Measurements from ENCODE around the gene FBXW11. TPM values are rescaled to one million over a fixed set of nuclear protein-coding genes. Genes with fewer than 3 reads are reported as not detected.

FBXW11 gene
- polyA plus RNA-seq, 1 donor (not counting 4 experiments of a cell fraction or from before 2014, with no cell fraction given) = 48.4 TPM

- dilution Hi-C loops (cut with MboI; ENCODE audit: extremely low pct_ligation_motif_present, low sequenced_read_pairs) = no loop called here
- Histone ChIP-seq H3K4me3 (ENCODE audit: control insufficient read depth in 2 of 3, extremely low read depth in 1 of 3, insufficient read depth in 2 of 3, low read depth in 1 of 3, low read length in 3 of 3) (no peak overlapping the region), H3K9me1 (ENCODE audit: control insufficient read depth, extremely low read depth, insufficient read depth, low read length) (no peaks in the 10 kb centered on the region), H4K20me1 (ENCODE audit: control insufficient read depth, extremely low read depth, insufficient read depth, low read length) (no peaks in the 10 kb centered on the region), H3K79me2 (ENCODE audit: control insufficient read depth, insufficient read depth, low read length) (peaks cover 85% of the 10 kb centered on the region), H3K27me3 (ENCODE audit: control insufficient read depth, extremely low read depth, insufficient read depth, low read length) (no peaks in the 10 kb centered on the region), H3K27ac (ENCODE audit: control insufficient read depth, insufficient read depth, low read length) (no peak overlapping the region), H3K4me1 (ENCODE audit: control insufficient read depth, extremely low read depth, insufficient read depth, low read length) (peaks cover 3% of the 10 kb centered on the region), H3K4me2 (ENCODE audit: control insufficient read depth, extremely low read depth, insufficient read depth, low read depth, low read length) (no peak overlapping the region), H3K9ac (ENCODE audit: control insufficient read depth, extremely low read depth, insufficient read depth, low read length) (no peak overlapping the region), H2AFZ (ENCODE audit: control insufficient read depth, low read length) (no peak overlapping the region), H3K36me3 (ENCODE audit: control insufficient read depth in 2 of 2, extremely low read depth in 1 of 2, insufficient read depth in 2 of 2, low read length in 2 of 2) (peaks cover 0 to 2% of the 10 kb centered on the region in 2 experiments), H3K9me3 (ENCODE audit: control insufficient read depth, low read depth, low read length) (peaks cover 5% of the 10 kb centered on the region)
- FAIRE-seq = no peak
- TF ChIP-seq CTCF (optimal IDR thresholded peaks at IDR 0.05 in 1 of 3, IDR thresholded peaks at IDR 0.05 in 1 of 3, conservative IDR thresholded peaks at IDR 0.05 in 1 of 3; ENCODE audit: extremely low read depth in 1 of 3, insufficient read depth in 2 of 3, low read length in 3 of 3) (no peak), EZH2 (IDR thresholded peaks at IDR 0.05; ENCODE audit: low read length) (no peak)
- no peak for DNase-seq (ENCODE audit: low read depth, low spot score)
Observed at GRCh38 chr5:171975877-171976667, 30.4 kb downstream of the FBXW11 start.

DNA sequence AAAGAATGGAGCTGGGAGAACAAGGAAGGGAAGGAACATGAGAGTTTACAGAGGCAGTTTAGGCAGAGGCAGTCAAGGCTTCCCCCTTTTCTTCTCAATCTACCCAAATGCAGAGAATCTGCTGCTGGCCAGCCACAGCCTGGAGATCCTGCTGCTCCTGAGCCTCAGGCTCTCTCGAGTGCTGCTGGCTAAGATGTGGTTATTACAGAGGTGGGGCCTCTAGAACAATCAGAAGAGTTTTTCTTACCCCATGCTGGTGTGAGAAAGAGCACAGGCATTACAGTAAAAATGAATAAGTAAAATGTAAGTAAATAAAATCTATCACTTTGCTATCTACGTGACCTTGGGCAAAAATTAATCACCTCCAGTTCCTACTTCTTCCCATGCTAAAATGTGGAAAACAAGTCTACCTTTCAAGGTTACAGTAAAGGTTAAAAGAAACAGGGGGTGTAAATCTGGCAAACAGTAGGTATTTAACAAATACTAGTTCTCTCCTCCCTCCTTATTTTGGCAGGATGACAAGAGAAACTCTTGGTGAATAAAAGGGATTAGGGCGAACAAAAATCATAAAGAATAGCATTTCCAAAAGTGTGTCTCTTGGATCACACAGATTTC lies 31.1 kb downstream of the FBXW11 start:
- Histone ChIP-seq H3K4me1 (ENCODE audit: control insufficient read depth, extremely low read depth, insufficient read depth, low read length) (peaks cover 3% of the 10 kb centered on the region), H3K36me3 (ENCODE audit: control insufficient read depth in 2 of 2, extremely low read depth in 1 of 2, insufficient read depth in 2 of 2, low read length in 2 of 2) (peaks cover 0 to 2% of the 10 kb centered on the region in 2 experiments), H3K9me3 (ENCODE audit: control insufficient read depth, low read depth, low read length) (peaks cover 5% of the 10 kb centered on the region), H3K27ac (ENCODE audit: control insufficient read depth, insufficient read depth, low read length) (no peak overlapping the region), H3K4me2 (ENCODE audit: control insufficient read depth, extremely low read depth, insufficient read depth, low read depth, low read length) (no peak overlapping the region), H2AFZ (ENCODE audit: control insufficient read depth, low read length) (no peak overlapping the region), H3K9ac (ENCODE audit: control insufficient read depth, extremely low read depth, insufficient read depth, low read length) (no peak overlapping the region), H3K4me3 (ENCODE audit: control insufficient read depth in 2 of 3, extremely low read depth in 1 of 3, insufficient read depth in 2 of 3, low read depth in 1 of 3, low read length in 3 of 3) (no peak overlapping the region), H3K79me2 (ENCODE audit: control insufficient read depth, insufficient read depth, low read length) (peaks cover 85% of the 10 kb centered on the region), H4K20me1 (ENCODE audit: control insufficient read depth, extremely low read depth, insufficient read depth, low read length) (no peaks in the 10 kb centered on the region), H3K27me3 (ENCODE audit: control insufficient read depth, extremely low read depth, insufficient read depth, low read length) (no peaks in the 10 kb centered on the region), H3K9me1 (ENCODE audit: control insufficient read depth, extremely low read depth, insufficient read depth, low read length) (no peaks in the 10 kb centered on the region)
- no peak for FAIRE-seq
- no peak for DNase-seq (ENCODE audit: low read depth, low spot score)
- TF ChIP-seq CTCF (optimal IDR thresholded peaks at IDR 0.05 in 1 of 3, IDR thresholded peaks at IDR 0.05 in 1 of 3, conservative IDR thresholded peaks at IDR 0.05 in 1 of 3; ENCODE audit: extremely low read depth in 1 of 3, insufficient read depth in 2 of 3, low read length in 3 of 3) (no peak), EZH2 (IDR thresholded peaks at IDR 0.05; ENCODE audit: low read length) (no peak)
- dilution Hi-C loops (cut with MboI; ENCODE audit: extremely low pct_ligation_motif_present, low sequenced_read_pairs) = no loop called here

Measured in keratinocyte (primary cell).